Subcutaneous adipose tissue (tissue), 4 donors: ENCODE results near the gene GART. TPM values are rescaled to one million over a fixed set of nuclear protein-coding genes. Genes with fewer than 3 reads are reported as not detected.

Experiments used
- total RNA-seq, 4 donors: library from RNA; depleted of rRNA; stranded (reverse); fragments of >200 nt; gene quantifications; one replicate each; pipeline ENCODE4 v1.1.0, GENCODE V29; 2016
- TF ChIP-seq, protein P1 (sequence below): fragments of 450-650 bp; IDR thresholded peaks from one replicate; pipeline ENCODE4 v1.5.1; 2016; ENCODE audit warnings: low read depth, mild to moderate bottlenecking, control low read depth, antibody characterized with exemption, moderate library complexity

GART gene
- 100 to 1,000 TPM in 3 of 4 donors, 10 to 100 TPM in 1; 92.9 to 192 (median 128) TPM for total RNA-seq

DNA sequence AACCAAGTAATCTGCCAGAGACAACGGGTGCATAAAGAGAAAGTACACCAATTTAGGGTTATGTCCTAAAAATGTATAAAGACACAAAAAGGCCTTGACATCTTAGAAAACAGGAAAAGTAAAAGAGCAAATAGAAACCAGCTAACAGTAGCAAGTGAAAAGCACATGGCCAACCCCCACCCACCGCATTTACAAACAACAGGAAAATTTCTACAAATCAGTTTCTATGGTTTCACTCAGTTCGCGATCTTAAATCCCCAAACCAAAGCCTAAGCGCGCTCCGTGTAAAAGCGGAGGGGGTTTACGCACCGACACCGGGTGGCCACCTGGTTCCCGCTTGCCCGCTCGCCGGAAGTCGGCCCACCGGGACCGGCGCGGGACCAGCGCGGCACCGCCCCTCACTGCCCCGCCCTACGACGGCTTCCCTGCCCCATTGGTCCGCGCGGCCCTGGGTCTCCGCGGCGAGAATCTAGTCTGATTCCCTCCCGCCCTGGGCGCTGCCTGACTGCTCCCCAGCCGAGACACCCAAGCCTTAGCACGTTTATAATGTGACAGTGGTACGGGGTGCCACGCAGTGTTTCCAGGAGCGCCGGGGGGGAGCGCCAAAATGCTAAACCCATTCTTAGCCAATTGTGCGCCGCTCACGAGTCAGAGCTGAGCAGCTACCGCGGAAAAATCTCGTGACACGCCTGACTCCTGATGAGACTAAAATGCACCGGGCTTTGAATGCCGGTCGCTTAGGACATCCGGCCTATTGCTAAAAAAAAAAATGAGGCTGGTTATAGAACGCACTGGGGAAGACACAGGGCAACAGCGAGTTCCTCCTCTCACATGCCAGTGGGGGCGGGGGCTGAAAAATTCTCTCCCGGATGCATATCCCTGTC is at the start of gene GART:
Gene GART, minus strand, starts transcription at position 362 of the 884 bp plus-strand sequence. CDS start 2,802 bp downstream, outside the sequence.
- TF ChIP-seq, protein P1, sequence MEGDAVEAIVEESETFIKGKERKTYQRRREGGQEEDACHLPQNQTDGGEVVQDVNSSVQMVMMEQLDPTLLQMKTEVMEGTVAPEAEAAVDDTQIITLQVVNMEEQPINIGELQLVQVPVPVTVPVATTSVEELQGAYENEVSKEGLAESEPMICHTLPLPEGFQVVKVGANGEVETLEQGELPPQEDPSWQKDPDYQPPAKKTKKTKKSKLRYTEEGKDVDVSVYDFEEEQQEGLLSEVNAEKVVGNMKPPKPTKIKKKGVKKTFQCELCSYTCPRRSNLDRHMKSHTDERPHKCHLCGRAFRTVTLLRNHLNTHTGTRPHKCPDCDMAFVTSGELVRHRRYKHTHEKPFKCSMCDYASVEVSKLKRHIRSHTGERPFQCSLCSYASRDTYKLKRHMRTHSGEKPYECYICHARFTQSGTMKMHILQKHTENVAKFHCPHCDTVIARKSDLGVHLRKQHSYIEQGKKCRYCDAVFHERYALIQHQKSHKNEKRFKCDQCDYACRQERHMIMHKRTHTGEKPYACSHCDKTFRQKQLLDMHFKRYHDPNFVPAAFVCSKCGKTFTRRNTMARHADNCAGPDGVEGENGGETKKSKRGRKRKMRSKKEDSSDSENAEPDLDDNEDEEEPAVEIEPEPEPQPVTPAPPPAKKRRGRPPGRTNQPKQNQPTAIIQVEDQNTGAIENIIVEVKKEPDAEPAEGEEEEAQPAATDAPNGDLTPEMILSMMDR, result no peak

GRCh38 chr21:33588485-33589335 is 46.8 kb upstream of the GART start, which contains the start of gene DONSON:
Gene DONSON, minus strand, starts transcription at chr21:33588684. Its CDS starts 43 bp downstream, at chr21:33588641.
- TF ChIP-seq, protein P1, result no peak

- TF ChIP-seq, protein P1, result no peak
Measured at GRCh38 chr21:33587792-33588484, 46.0 kb upstream of the GART start.

DNA sequence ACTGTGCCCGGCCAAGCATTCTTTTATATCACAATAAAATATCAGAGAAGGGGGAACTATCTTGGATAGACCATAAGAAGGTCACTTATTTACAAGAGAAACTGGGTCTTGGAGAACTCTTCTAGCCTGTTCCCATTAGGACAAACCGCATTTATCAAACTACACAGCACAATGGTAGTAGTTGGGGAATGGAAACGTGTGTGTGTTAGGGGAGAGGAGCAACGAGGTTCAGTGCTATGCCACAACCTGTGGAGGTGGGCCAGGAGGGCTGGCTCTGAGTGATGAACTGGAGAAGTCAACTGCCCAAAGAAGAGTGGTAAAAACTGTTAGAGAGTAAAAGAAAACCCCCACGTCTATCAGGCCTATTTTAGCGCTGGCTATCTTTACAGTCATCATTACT is 45.0 kb upstream of the GART start:
- TF ChIP-seq, protein P1, result no peak

- TF ChIP-seq, protein P1, result no peak
Measured at GRCh38 chr21:33584455-33584854, 42.5 kb upstream of the GART start.

GRCh38 chr21:33578959-33579542 is 37.1 kb upstream of the GART start:
- TF ChIP-seq, protein P1, result no peak
